ENCODE results near the gene C1GALT1C1L.
"Not testable (repeated sequence)": the region's sequence is repeated elsewhere in the genome, so short reads cannot be mapped to it uniquely, and the experiment has no call there.

C1GALT1C1L gene

GRCh38 chr2:43676322-43677050 lies at the start of gene C1GALT1C1L:
TSS of gene C1GALT1C1L (minus strand) at chr2:43676429. CDS start at chr2:43676322, 107 bp downstream.
- no peak for DNase-seq (ENCODE audit: low read depth)

- DNase-seq (ENCODE audit: low read depth) = no peak
These were observed 49.5 kb upstream of the C1GALT1C1L start for GRCh38 chr2:43725711-43726246.

- no peak for DNase-seq (ENCODE audit: low read depth)
These were observed 48.7 kb upstream of the C1GALT1C1L start for GRCh38 chr2:43724728-43725526.

- no peak for DNase-seq (ENCODE audit: low read depth)
These were observed 42.4 kb upstream of the C1GALT1C1L start for GRCh38 chr2:43718530-43719124.

GRCh38 chr2:43717322-43717721 lies 41.1 kb upstream of the C1GALT1C1L start:
- no peak for DNase-seq (ENCODE audit: low read depth)

- DNase-seq (ENCODE audit: low read depth) = no peak
These were observed 39.3 kb upstream of the C1GALT1C1L start for GRCh38 chr2:43715300-43716098.

- no peak for DNase-seq (ENCODE audit: low read depth)
These were observed 37.9 kb upstream of the C1GALT1C1L start for GRCh38 chr2:43714164-43714563.

GRCh38 chr2:43710866-43711265 lies 34.6 kb upstream of the C1GALT1C1L start:
- DNase-seq (ENCODE audit: low read depth) = no peak

- no peak for DNase-seq (ENCODE audit: low read depth)
These were observed 32.7 kb upstream of the C1GALT1C1L start for GRCh38 chr2:43708891-43709290.

GRCh38 chr2:43708178-43708577 lies 31.9 kb upstream of the C1GALT1C1L start:
- DNase-seq (ENCODE audit: low read depth) = no peak

GRCh38 chr2:43707255-43708015 lies 31.2 kb upstream of the C1GALT1C1L start:
- DNase-seq (ENCODE audit: low read depth) = no peak

- DNase-seq (ENCODE audit: low read depth) = no peak
These were observed 24.9 kb upstream of the C1GALT1C1L start for GRCh38 chr2:43701111-43701510.

- DNase-seq (ENCODE audit: low read depth) = no peak
These were observed 23.5 kb upstream of the C1GALT1C1L start for GRCh38 chr2:43699761-43700160.

GRCh38 chr2:43698140-43698539 lies 21.9 kb upstream of the C1GALT1C1L start:
- DNase-seq (ENCODE audit: low read depth) = not testable (repeated sequence)

- no peak for DNase-seq (ENCODE audit: low read depth)
These were observed 16.3 kb upstream of the C1GALT1C1L start for GRCh38 chr2:43692428-43692994.

GRCh38 chr2:43689999-43690398 lies 13.8 kb upstream of the C1GALT1C1L start:
- no peak for DNase-seq (ENCODE audit: low read depth)

GRCh38 chr2:43685357-43685756 lies 9.1 kb upstream of the C1GALT1C1L start:
- DNase-seq (ENCODE audit: low read depth) = no peak

GRCh38 chr2:43677783-43678182 lies 1.6 kb upstream of the C1GALT1C1L start:
- not testable (repeated sequence) for DNase-seq (ENCODE audit: low read depth)

- DNase-seq (ENCODE audit: low read depth) = no peak
These were observed 445 bp downstream of the C1GALT1C1L start for GRCh38 chr2:43675646-43676321.

GRCh38 chr2:43657241-43657640 lies 19.0 kb downstream of the C1GALT1C1L start:
- no peak for DNase-seq (ENCODE audit: low read depth)

All from activated gamma-delta T cell treated with anti-CD3 and anti-CD28 coated beads, Interleukin-2, amount 50 U/mL, for 16 hours (primary cell).